Upper lobe of right lung (tissue), 1 donor: ENCODE results near the gene RAB37. TPM values are rescaled to one million over a fixed set of nuclear protein-coding genes. Genes with fewer than 3 reads are reported as not detected.

ENCODE experiments used
- ATAC-seq: fragments of 200-7000 bp; cut with Tn5 transposase; one replicate; pipeline ENCODE4 v1.9.1; 2020; ENCODE audit warnings: mild to moderate bottlenecking, moderate library complexity
- DNase-seq: peaks from one replicate; pipeline ENCODE4 v3.0.0-alpha.2; 2020
- H3K27ac ChIP-seq: fragments of 200-600 bp; one replicate; pipeline ENCODE4 v1.8.0; 2022
- H3K27me3 ChIP-seq: fragments of 200-600 bp; one replicate; pipeline ENCODE4 v1.8.0; 2022; ENCODE audit warnings: mild to moderate bottlenecking
- H3K36me3 ChIP-seq: fragments of 200-600 bp; one replicate; pipeline ENCODE4 v1.8.0; 2022
- H3K4me1 ChIP-seq: fragments of 200-600 bp; one replicate; pipeline ENCODE4 v1.8.0; 2022
- H3K4me3 ChIP-seq: fragments of 200-600 bp; one replicate; pipeline ENCODE4 v1.8.0; 2022; ENCODE audit warnings: mild to moderate bottlenecking
- H3K9me3 ChIP-seq: fragments of 200-600 bp; one replicate; pipeline ENCODE4 v1.8.0; 2022
- CTCF ChIP-seq: fragments of 200-600 bp; IDR thresholded peaks from one replicate; pipeline ENCODE4 v1.8.0; 2022; ENCODE audit warnings: antibody characterized with exemption
- intact Hi-C: fragments of 100-400 bp; cut with DNase I; formaldehyde crosslinking; loops from one replicate; pipeline ENCODE4 v1.11.0; 2022
- total RNA-seq: library from RNA; stranded (reverse); fragmentation: NEBNext Ultra II Directional; extraction: Animal tissue kit (Norgen Biotek cat#: 25700); gene quantifications from one replicate; pipeline ENCODE4 v1.2.1, GENCODE V29; 2021
- donor health status: DM: no; HTN: yes; CAD: no; lungs with severe emphysema.

RAB37 gene
- total RNA-seq, 1 donor from 2014 or later, result 6.8 TPM

- Histone ChIP-seq H3K27ac (no peak overlapping the region), H3K4me1 (peaks cover 23% of the 10 kb centered on the region), H3K27me3 (no peaks in the 10 kb centered on the region), H3K9me3 (no peaks in the 10 kb centered on the region), H3K36me3 (peaks cover 7% of the 10 kb centered on the region), H3K4me3 (no peak overlapping the region)
- intact Hi-C loops, result no loop called here
- no peak for TF ChIP-seq CTCF
- no peak for DNase-seq
- ATAC-seq, result no peak
Measured at GRCh38 chr17:74777901-74778515, 41.0 kb downstream of the RAB37 start.

GRCh38 chr17:74778960-74779359 lies 41.9 kb downstream of the RAB37 start:
- Histone ChIP-seq H3K4me1 (peaks cover 23% of the 10 kb centered on the region), H3K4me3 (no peak overlapping the region), H3K27ac (peak overlapping the region; percentile 58), H3K9me3 (no peaks in the 10 kb centered on the region), H3K27me3 (no peaks in the 10 kb centered on the region), H3K36me3 (no peaks in the 10 kb centered on the region)
- no peak for ATAC-seq
- no peak for DNase-seq
- TF ChIP-seq CTCF, result no peak
- intact Hi-C loops, result no loop called here

- ATAC-seq (peak; percentile 1), DNase-seq (no peak)
- Histone ChIP-seq H3K9me3 (no peaks in the 10 kb centered on the region), H3K27ac (peak overlapping the region; percentile 58), H3K36me3 (no peaks in the 10 kb centered on the region), H3K27me3 (no peaks in the 10 kb centered on the region), H3K4me3 (no peak overlapping the region), H3K4me1 (peaks cover 23% of the 10 kb centered on the region)
- TF ChIP-seq CTCF, result no peak
- intact Hi-C loops, result no loop called here
Measured at GRCh38 chr17:74779501-74779900, 42.4 kb downstream of the RAB37 start.

DNA sequence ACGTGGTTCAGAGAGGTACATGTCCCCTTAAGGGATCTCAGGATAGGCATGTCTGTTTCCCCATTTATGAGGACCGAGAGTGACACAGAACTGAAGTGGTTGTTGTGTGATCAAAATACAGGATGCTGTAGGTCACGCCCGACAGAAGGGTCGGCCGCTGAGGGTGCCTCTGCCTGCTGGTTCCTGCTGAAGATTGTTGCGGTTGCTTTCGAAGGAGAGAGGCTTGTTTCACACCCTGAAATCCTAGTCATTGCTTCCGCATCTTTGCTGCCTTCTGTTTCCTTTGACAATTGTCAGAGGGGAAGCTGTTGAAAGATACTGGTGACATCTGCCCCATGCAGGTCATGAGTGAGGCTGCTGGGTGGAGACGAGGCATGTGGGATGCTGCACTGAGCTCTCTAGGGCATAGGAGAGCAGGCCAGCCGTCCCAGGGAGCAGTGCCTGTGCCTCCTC lies 42.9 kb downstream of the RAB37 start:
- H3K4me3 ChIP-seq, result no peak overlapping the region
- DNase-seq, result peak; percentile 83
- peaks cover 19% of the 10 kb centered on the region for H3K4me1 ChIP-seq
- no peaks in the 10 kb centered on the region for H3K9me3 ChIP-seq
- H3K27me3 ChIP-seq, result no peaks in the 10 kb centered on the region
- no peaks in the 10 kb centered on the region for H3K36me3 ChIP-seq
- ATAC-seq, result peak; percentile 75
- intact Hi-C loops, result no loop called here
- peak overlapping the region; percentile 58 for H3K27ac ChIP-seq
- TF ChIP-seq CTCF, result no peak

DNA sequence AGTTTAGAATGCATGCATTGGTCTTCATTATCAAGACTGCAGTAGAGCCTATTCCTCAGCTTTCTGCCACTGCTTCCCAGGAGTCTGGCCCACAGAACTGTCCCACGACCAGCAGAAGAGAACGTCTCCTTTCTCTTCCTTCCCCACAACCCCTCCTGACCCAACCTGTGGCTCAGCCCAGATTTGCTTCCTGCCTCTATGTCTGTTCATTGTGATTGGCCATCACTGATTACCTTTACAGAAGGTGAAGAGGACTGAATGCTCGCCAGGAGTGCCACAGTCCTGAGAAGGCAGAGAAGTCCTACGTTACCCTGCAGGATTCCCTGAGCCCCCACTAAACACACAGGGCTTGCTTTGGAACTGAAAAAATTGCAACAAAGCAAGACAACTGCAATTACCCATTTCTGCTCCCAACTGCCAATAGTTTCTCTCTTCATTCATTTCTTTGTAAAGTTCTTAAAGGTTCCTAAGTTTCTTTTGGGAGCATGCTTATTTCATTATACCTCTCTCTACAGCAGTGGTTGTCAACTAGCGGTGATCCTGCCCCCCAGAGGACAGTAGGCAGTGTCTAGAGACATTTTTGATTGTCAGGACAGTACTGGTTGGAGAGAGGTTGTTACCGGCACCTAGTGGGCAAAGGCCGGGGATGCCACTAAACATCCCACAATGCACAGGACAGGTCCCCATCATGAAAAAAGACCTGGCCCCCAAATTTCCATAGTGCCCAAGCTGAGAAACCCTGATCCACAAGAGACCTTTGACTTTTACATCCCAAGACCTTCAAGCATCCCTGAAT lies 43.6 kb downstream of the RAB37 start:
- no peak for TF ChIP-seq CTCF
- Histone ChIP-seq H3K4me3 (no peak overlapping the region), H3K4me1 (peaks cover 13% of the 10 kb centered on the region), H3K27me3 (no peaks in the 10 kb centered on the region), H3K27ac (peak overlapping the region; percentile 58), H3K9me3 (no peaks in the 10 kb centered on the region), H3K36me3 (no peaks in the 10 kb centered on the region)
- intact Hi-C loops, result no loop called here
- ATAC-seq, result no peak
- DNase-seq, result no peak
